K562 (cell line): ENCODE data around the gene TERC. TPM values are rescaled to one million over a fixed set of nuclear protein-coding genes. Genes with fewer than 3 reads are reported as not detected.

Source experiments
- KDM1A ChIP-seq, 2 experiments: fragments of 450-650 bp; IDR thresholded peaks; 2 replicates each; pipeline ENCODE4 v1.6.1; 2016; ENCODE audit warnings: mild to moderate bottlenecking in 2 of 2
- NFE2 ChIP-seq: IDR thresholded peaks from 2 replicates; pipeline ENCODE4 v1.6.1; 2014; ENCODE audit warnings: antibody characterized with exemption, low read depth
- SMARCE1 ChIP-seq: fragments of 450-650 bp; IDR thresholded peaks from 2 replicates; pipeline ENCODE4 v1.7.1; 2016; ENCODE audit warnings: mild to moderate bottlenecking
- SOX6 ChIP-seq: fragments of 450-650 bp; IDR thresholded peaks from 2 replicates; pipeline ENCODE4 v1.6.1; 2014; ENCODE audit warnings: mild to moderate bottlenecking
- SRSF1 ChIP-seq: fragments of 200-400 bp; formaldehyde crosslinking; IDR thresholded peaks from 2 replicates; pipeline ENCODE4 v1.6.1; 2017; ENCODE audit warnings: mild to moderate bottlenecking, low read depth, low read length, moderate library complexity
- ZNF57 ChIP-seq: fragments of 450-650 bp; formaldehyde crosslinking; IDR thresholded peaks from 2 replicates; pipeline ENCODE4 v1.4.0; 2020; ENCODE audit warnings: mild to moderate bottlenecking, moderate library complexity
- polyA plus RNA-seq, 8 experiments: library from polyadenylated mRNA; depleted of rRNA in 4 of 8; stranded (reverse) in 5 of 8; unstranded in 3 of 8; fragments of >200 nt; fragmentation: Nextera tagmentation in 2 of 8; fragmentation: Illumina TruSeq in 1 of 8; extraction: Ambion mirVana in 2 of 8; extraction: Trizol in 1 of 8; gene quantifications; 2 replicates each; pipeline versions ENCODE4 v1.2.1 to v1.2.3, GENCODE V29; 2011 to 2014; ENCODE audit warnings: inconsistent platforms in 1 of 8, missing spikeins in 1 of 8
- total RNA-seq, 7 experiments: library from RNA; depleted of rRNA in 6 of 7; stranded (reverse); fragments of >200 nt in 6 of 7; fragmentation: Illumina TruSeq in 2 of 7; extraction: Trizol in 2 of 7; gene quantifications; 2 replicates each; pipeline versions ENCODE4 v1.2.1 to v1.2.3, GENCODE V29; 2011 to 2021; ENCODE audit warnings: low replicate concordance in 1 of 7
- TF ChIP-seq, protein P1 (sequence below): fragments of 250-450 bp; sonication (Bioruptor Pico); IDR thresholded peaks from 2 replicates; pipeline ENCODE4 v1.5.0; 2022; ENCODE audit warnings: mild to moderate bottlenecking
- TF ChIP-seq, protein P2 (sequence below): fragments of 450-650 bp; IDR thresholded peaks from 2 replicates; pipeline ENCODE4 v1.6.1; 2018; ENCODE audit not compliant: partially characterized antibody

Gene TERC
- total and polyA plus RNA-seq, 9 of the 15 experiments (the other 6 are each of a cell fraction or from before 2014, with no cell fraction given), result 0.77 to 234 (median 27.9) TPM; not detected in 3

DNA sequence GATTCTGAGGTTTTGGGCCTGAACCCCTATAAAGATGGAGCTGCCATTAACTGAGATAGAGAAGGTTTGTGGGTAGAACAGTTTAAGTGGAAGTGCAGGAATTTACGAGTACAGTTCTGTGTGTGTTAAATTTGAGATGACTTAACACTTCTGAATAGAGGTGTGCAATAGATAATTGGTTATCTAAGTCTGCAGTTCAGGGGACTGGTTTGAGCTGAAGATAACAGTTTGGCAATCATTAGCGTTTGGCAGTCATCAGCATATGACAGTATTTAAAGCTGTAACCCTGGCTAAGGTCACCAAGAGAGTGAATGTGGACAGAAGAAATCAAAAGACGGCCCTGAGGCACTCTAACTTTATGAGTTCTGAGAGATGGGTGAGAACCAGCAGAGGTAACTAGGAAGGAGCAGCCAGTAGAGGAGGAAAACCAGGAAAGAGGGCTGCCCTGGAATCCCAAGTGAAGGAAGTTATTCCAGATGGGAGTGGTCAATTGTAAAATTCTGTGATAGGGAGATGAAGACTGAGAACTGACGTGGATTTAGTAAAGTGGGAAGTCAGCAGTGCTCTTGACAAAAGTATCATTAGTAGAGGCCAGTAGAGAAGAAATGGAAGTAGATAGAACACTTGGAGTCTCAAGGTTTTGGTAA is 16.5 kb upstream of the TERC start (continued):
- TF ChIP-seq SOX6 (peak; percentile 84), KDM1A (IDR thresholded peaks at IDR 0.05) (peak; percentile 80 to 85), SRSF1 (no peak), SMARCE1 (peak; percentile 76), NFE2 (peak; percentile 85), ZNF57 (no peak)
- TF ChIP-seq, protein P1, sequence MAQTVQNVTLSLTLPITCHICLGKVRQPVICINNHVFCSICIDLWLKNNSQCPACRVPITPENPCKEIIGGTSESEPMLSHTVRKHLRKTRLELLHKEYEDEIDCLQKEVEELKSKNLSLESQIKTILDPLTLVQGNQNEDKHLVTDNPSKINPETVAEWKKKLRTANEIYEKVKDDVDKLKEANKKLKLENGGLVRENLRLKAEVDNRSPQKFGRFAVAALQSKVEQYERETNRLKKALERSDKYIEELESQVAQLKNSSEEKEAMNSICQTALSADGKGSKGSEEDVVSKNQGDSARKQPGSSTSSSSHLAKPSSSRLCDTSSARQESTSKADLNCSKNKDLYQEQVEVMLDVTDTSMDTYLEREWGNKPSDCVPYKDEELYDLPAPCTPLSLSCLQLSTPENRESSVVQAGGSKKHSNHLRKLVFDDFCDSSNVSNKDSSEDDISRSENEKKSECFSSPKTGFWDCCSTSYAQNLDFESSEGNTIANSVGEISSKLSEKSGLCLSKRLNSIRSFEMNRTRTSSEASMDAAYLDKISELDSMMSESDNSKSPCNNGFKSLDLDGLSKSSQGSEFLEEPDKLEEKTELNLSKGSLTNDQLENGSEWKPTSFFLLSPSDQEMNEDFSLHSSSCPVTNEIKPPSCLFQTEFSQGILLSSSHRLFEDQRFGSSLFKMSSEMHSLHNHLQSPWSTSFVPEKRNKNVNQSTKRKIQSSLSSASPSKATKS (CRISPR knock-in tag), result no peak
- TF ChIP-seq, protein P2, sequence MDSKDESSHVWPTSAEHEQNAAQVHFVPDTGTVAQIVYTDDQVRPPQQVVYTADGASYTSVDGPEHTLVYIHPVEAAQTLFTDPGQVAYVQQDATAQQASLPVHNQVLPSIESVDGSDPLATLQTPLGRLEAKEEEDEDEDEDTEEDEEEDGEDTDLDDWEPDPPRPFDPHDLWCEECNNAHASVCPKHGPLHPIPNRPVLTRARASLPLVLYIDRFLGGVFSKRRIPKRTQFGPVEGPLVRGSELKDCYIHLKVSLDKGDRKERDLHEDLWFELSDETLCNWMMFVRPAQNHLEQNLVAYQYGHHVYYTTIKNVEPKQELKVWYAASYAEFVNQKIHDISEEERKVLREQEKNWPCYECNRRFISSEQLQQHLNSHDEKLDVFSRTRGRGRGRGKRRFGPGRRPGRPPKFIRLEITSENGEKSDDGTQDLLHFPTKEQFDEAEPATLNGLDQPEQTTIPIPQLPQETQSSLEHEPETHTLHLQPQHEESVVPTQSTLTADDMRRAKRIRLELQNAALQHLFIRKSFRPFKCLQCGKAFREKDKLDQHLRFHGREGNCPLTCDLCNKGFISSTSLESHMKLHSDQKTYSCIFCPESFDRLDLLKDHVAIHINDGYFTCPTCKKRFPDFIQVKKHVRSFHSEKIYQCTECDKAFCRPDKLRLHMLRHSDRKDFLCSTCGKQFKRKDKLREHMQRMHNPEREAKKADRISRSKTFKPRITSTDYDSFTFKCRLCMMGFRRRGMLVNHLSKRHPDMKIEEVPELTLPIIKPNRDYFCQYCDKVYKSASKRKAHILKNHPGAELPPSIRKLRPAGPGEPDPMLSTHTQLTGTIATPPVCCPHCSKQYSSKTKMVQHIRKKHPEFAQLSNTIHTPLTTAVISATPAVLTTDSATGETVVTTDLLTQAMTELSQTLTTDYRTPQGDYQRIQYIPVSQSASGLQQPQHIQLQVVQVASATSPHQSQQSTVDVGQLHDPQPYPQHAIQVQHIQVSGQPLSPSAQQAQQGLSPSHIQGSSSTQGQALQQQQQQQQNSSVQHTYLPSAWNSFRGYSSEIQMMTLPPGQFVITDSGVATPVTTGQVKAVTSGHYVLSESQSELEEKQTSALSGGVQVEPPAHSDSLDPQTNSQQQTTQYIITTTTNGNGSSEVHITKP, result no peak
- TF ChIP-seq, all 486 proteins: peak for 71
